Stomach smooth muscle (tissue), 2 donors: ENCODE results near the gene SRSF10.

Experiments
- H3K27ac ChIP-seq: one replicate; pipeline ENCODE4 v1.7.0; 2013; ENCODE audit warnings: mild to moderate bottlenecking, low read length, inconsistent platforms
- H3K27me3 ChIP-seq, 2 donors: one replicate each; pipeline ENCODE4 v1.7.0; 2013; ENCODE audit warnings: low read length in 2 of 2; ENCODE audit not compliant: insufficient read depth in 2 of 2, control insufficient read depth in 1 of 2
- H3K36me3 ChIP-seq, 2 donors: one replicate each; pipeline ENCODE4 v1.7.0; 2013; ENCODE audit warnings: low read length in 2 of 2; ENCODE audit not compliant: control insufficient read depth in 2 of 2, insufficient read depth in 2 of 2
- H3K4me1 ChIP-seq: one replicate; pipeline ENCODE4 v1.7.0; 2013; ENCODE audit warnings: low read length; ENCODE audit not compliant: control insufficient read depth, insufficient read depth
- H3K4me3 ChIP-seq, 2 donors: one replicate each; pipeline ENCODE4 v1.7.0; 2013; ENCODE audit warnings: low read length in 2 of 2
- H3K9ac ChIP-seq, 2 donors: one replicate each; pipeline ENCODE4 v1.7.0; 2013; ENCODE audit warnings: low read length in 2 of 2, mild to moderate bottlenecking in 1 of 2
- H3K9me3 ChIP-seq, 2 donors: one replicate each; pipeline ENCODE4 v1.7.0; 2013; ENCODE audit warnings: low read length in 2 of 2; ENCODE audit not compliant: control insufficient read depth in 2 of 2
- donor health status: healthy.
- donor health status: Pancreatic carcinoma.

The SRSF10 gene

GRCh38 chr1:23923592-23924499 lies 56.3 kb downstream of the SRSF10 start:
- Histone ChIP-seq H3K4me3 (no peak overlapping the region), H3K27me3 (no peaks in the 10 kb centered on the region), H3K27ac (no peak overlapping the region), H3K9me3 (no peaks in the 10 kb centered on the region), H3K9ac (no peak overlapping the region), H3K36me3 (no peaks in the 10 kb centered on the region), H3K4me1 (peaks cover 19% of the 10 kb centered on the region)

GRCh38 chr1:23922321-23922943 lies 57.7 kb downstream of the SRSF10 start:
- no peak overlapping the region for H3K27ac ChIP-seq
- H3K9me3 ChIP-seq: no peaks in the 10 kb centered on the region
- peaks cover 19% of the 10 kb centered on the region for H3K4me1 ChIP-seq

GRCh38 chr1:23916209-23917131 lies 63.7 kb downstream of the SRSF10 start:
- peak overlapping the region; percentile 11 for H3K27ac ChIP-seq
- H3K9ac ChIP-seq: no peak overlapping the region
- no peaks in the 10 kb centered on the region for H3K27me3 ChIP-seq
- H3K4me1 ChIP-seq: peaks cover 18% of the 10 kb centered on the region
- no peaks in the 10 kb centered on the region for H3K36me3 ChIP-seq
- no peaks in the 10 kb centered on the region for H3K9me3 ChIP-seq
- H3K4me3 ChIP-seq: no peak overlapping the region

More at GRCh38 chr1:23922321-23922943, 57.7 kb downstream of the SRSF10 start:
- no peak overlapping the region for H3K4me3 ChIP-seq
- H3K9ac ChIP-seq: no peak overlapping the region
- H3K36me3 ChIP-seq: no peaks in the 10 kb centered on the region
- H3K27me3 ChIP-seq: no peaks in the 10 kb centered on the region

DNA sequence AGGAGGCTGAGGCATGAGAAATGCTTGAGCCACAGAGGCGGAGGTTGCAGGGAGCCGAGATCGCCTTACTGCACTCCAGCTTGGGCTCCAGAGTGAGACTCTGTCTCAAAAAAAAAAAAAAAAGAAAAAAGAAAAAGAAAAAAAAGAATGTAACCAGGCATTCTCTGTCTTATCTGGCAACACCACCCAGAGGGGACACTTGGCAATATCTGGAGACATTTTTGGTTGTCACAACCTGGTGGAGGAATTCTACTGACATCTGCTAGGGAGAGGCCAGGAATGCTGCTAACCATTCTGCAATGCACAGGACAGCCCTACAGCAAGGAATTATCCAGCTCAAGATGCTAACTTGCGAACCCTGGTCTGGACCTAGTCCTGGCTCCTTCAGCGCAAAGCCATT lies 64.7 kb downstream of the SRSF10 start:
- no peaks in the 10 kb centered on the region for H3K9me3 ChIP-seq
- no peak overlapping the region for H3K27ac ChIP-seq
- no peak overlapping the region for H3K4me3 ChIP-seq
- H3K27me3 ChIP-seq: no peaks in the 10 kb centered on the region
- peaks cover 10% of the 10 kb centered on the region for H3K4me1 ChIP-seq
- H3K9ac ChIP-seq: no peak overlapping the region
- no peaks in the 10 kb centered on the region for H3K36me3 ChIP-seq

GRCh38 chr1:23914921-23915320 lies 65.2 kb downstream of the SRSF10 start:
- Histone ChIP-seq H3K27me3 (no peaks in the 10 kb centered on the region), H3K36me3 (no peaks in the 10 kb centered on the region), H3K4me3 (no peak overlapping the region), H3K4me1 (peaks cover 5% of the 10 kb centered on the region), H3K9ac (no peak overlapping the region), H3K9me3 (no peaks in the 10 kb centered on the region), H3K27ac (no peak overlapping the region)
